Right ventricle myocardium superior (tissue), 1 donor: ENCODE measurements around the gene PCBP3. TPM values are rescaled to one million over a fixed set of nuclear protein-coding genes. Genes with fewer than 3 reads are reported as not detected.
"Not testable (repeated sequence)": the region's sequence is repeated elsewhere in the genome, so short reads cannot be mapped to it uniquely, and the experiment has no call there.

Source experiments
- ATAC-seq: fragments of 200-7000 bp; cut with Tn5 transposase; one replicate; pipeline ENCODE4 v1.9.1; 2020; ENCODE audit warnings: mild to moderate bottlenecking; ENCODE audit not compliant: poor library complexity
- DNase-seq: peaks from one replicate; pipeline ENCODE4 v3.0.0-alpha.2; 2020
- intact Hi-C: fragments of 100-400 bp; cut with DNase I; formaldehyde crosslinking; loops from one replicate; pipeline ENCODE4 v1.11.2; 2022
- total RNA-seq: library from RNA; stranded (reverse); fragmentation: NEBNext Ultra II Directional; extraction: Animal tissue kit (Norgen Biotek cat#: 25700); gene quantifications from one replicate; pipeline ENCODE4 v1.2.1, GENCODE V29; 2021
- donor health status: DM: no; HTN: yes; CAD: no; lungs with severe emphysema.

Gene PCBP3
- total RNA-seq, 1 donor from 2014 or later, result 2.0 TPM

DNA sequence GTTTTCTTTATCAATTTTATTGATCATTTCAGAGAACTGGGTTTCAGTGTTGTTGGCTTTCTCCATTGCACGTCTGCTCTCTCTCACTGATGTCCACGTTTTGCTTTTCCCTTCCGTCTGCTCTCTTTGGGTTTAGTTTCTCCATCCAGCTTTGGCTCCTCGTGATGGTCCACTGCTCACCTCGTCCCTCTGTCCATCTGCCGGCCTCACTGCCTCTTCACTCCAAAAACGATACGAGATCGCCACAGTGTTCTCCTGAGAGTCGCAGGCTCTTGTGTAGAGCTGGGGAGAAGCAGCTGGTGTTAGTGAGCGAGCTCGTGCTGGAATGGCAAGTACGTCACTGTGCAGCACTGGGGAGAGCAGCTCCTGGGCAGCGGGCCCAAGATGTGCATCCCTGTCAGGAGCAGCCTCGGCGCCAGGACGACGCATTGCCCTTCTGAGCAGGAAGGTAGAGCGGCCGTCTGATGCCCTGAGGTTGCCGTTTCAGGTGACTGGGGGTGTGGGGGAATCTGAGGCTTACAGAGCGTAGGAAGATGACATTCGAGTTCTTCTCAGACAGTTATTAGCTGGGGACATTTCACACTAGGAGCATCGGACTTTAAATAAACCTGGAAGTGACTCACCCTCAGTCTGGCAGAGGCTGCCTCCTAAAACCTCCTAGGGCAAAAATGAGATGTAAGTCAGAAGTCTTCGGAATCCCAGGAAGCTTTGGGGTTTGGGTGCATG is 31.4 kb upstream of the PCBP3 start:
- ATAC-seq, result no peak
- intact Hi-C loops, result no loop called here
- no peak for DNase-seq

DNA sequence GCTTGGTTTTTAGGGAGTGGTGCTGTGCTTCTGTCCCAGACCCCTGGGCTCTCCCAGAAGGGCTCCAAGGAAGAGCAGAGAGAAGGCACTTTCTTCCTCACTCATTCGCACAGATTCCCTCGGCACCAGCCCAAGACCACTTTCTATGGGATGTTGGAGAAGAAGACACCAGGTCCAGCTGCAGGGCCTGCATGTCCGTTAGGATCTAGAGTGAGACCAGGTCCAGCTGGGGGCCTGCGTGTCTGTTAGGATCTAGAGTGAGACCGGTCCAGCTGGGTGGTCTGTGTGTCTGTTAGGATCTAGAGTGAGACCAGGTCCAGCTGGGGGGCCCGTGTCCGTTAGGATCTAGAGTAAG is 30.9 kb upstream of the PCBP3 start:
- ATAC-seq, DNase-seq, intact Hi-C loops: not testable (repeated sequence)

- intact Hi-C loops, result no loop called here
- ATAC-seq (no peak), DNase-seq (no peak)
These were observed 30.1 kb upstream of the PCBP3 start for GRCh38 chr21:45613396-45613795.

DNA sequence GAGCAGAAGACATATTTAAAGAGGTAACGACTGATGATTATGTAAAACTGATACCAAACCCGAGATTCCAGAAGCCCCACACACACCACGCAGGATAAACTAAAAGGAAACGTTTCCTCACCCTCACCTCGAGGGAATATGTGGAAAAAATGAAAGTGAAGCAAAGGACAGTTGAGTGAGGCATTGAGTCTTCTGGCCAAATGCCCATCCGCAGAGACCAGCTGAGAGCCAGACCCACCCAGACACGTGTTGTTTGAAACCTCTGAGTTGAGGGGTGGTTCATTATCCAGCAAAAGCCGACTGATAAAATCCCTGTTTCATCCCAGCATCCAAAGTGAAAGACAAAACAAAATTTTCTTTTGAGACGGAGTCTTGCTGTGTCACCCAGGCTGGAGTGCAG is 29.6 kb upstream of the PCBP3 start:
- DNase-seq (no peak), ATAC-seq (no peak)
- intact Hi-C loops, result no loop called here

- DNase-seq, result no peak
- ATAC-seq, result no peak
- intact Hi-C loops, result no loop called here
These were observed 28.3 kb upstream of the PCBP3 start for GRCh38 chr21:45615145-45615711.

- intact Hi-C loops, result no loop called here
- no peak for ATAC-seq
- DNase-seq, result no peak
These were observed 26.3 kb upstream of the PCBP3 start for GRCh38 chr21:45617021-45617921.

GRCh38 chr21:45618287-45618686 is 25.2 kb upstream of the PCBP3 start:
- intact Hi-C loops, result no loop called here
- ATAC-seq (no peak), DNase-seq (no peak)

DNA sequence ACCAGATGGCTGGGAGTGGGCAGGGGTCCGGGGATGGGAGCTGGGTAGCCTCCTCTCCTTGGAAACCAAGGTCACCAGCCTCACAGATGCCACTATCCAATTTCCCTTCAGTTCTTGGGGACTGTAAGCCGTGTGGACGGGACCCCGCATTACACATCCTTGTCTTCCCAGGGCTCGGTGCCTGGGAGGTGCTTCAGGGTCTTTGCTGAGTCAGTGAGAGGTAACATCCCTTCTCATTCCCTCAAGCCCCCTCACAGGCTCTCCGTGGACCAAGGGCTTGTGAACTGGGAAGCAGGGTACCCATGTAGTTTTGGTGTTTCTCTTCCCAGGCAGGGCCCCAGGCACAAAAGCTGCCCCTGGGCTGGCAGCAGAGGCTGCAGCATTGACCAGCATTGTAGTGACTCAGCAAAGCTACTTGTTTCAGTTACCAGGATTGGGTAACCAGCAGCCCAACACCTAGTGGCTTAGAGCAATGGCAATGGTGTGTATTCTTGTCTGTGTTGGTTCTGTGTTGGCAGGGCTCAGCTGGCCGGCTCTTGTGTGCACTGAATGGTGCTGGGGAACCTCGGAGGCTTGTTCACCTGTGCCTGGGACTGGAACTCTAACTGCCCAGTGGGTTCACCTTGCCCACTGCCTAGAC is 24.6 kb upstream of the PCBP3 start:
- ATAC-seq, result no peak
- no peak for DNase-seq
- intact Hi-C loops, result no loop called here

GRCh38 chr21:45620201-45620923 is 23.2 kb upstream of the PCBP3 start:
- no peak for ATAC-seq
- DNase-seq, result no peak
- intact Hi-C loops, result no loop called here

GRCh38 chr21:45621435-45622331 is 21.8 kb upstream of the PCBP3 start:
- DNase-seq, intact Hi-C loops, ATAC-seq: not testable (repeated sequence)

GRCh38 chr21:45622416-45623097 is 21.0 kb upstream of the PCBP3 start:
- no peak for DNase-seq
- ATAC-seq, result no peak
- intact Hi-C loops, result no loop called here

DNA sequence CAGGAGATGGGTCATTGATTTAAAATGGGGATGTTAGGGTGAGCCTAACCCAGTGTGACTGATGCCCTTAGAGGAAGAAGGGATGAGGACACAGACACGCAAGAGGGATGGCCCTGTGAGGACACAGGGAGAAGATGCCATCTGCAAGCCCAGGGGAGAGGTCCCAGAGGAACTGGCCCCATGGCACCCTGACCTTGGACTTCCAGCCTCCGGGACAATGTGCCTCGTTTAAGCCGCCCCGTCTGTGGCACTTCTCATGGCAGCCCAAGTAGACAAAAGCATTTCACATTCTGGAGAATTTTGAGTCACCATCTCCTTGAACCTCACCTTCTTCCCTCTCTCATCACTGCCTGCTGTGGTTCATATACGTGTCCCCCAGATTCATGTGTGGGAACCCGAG is 20.1 kb upstream of the PCBP3 start:
- no peak for ATAC-seq

GRCh38 chr21:45626127-45626526 is 17.4 kb upstream of the PCBP3 start:
- intact Hi-C loops, DNase-seq, ATAC-seq: not testable (repeated sequence)

More for the DNA sequence above, 20.1 kb upstream of the PCBP3 start:
- no peak for DNase-seq
- intact Hi-C loops, result no loop called here

GRCh38 chr21:45629046-45629981 is 14.2 kb upstream of the PCBP3 start:
- no peak for DNase-seq
- no peak for ATAC-seq
- intact Hi-C loops, result no loop called here

DNA sequence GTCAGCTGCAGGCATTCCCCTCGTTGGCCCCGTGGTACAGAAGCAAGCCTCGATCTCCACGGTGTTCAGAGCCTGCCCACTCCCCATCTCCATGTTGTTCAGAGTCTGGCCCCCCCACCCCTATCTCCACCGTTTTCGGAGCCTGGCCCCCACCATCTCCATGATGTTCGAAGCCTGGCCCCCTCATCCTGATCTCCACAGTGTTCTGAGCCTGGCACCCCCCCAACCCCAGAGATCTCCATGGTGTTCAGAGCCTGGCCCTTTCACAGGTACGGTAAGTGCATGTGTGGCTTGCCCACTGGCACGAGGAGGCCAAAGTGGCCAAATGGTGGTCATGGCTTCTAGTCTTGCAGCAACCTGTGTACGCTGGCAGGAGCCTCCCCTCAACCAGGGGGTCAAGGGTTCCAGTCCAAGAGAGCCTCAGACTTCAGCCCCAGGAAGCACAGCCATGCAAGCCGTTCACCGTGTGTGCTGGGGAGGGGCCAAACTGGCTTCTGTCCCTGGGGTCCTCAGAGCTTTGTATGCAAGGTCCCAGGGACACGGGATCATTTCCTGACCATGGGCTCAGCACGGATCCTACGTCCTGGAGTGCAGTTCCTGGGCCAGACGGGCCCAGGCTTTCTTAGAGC is 13.3 kb upstream of the PCBP3 start:
- no peak for ATAC-seq
- intact Hi-C loops, result no loop called here
- no peak for DNase-seq

GRCh38 chr21:45630876-45631275 is 12.6 kb upstream of the PCBP3 start:
- no peak for ATAC-seq
- no peak for DNase-seq
- intact Hi-C loops, result no loop called here
